Fibroblast of skin of right biceps (primary cell): ENCODE data around the gene PSG3.
A peak's percentile ranks its signal among the peaks of the same experiment; 100 is the strongest.
"Not testable (repeated sequence)": the region's sequence is repeated elsewhere in the genome, so short reads cannot be mapped to it uniquely, and the experiment has no call there.

Source experiments
- DNase-seq: peaks from one replicate; pipeline ENCODE4 v3.0.0-alpha.2; 2013

PSG3 gene

GRCh38 chr19:42740381-42740780 lies at the start of gene PSG3:
TSS of gene PSG3 (minus strand) at chr19:42740481. CDS start at chr19:42740384, 97 bp downstream.
- not testable (repeated sequence) for DNase-seq

- DNase-seq, result not testable (repeated sequence)
These were observed 48.5 kb upstream of the PSG3 start for GRCh38 chr19:42788766-42789165.

- not testable (repeated sequence) for DNase-seq
These were observed 47.5 kb upstream of the PSG3 start for GRCh38 chr19:42787766-42788165.

- peak; percentile 47 for DNase-seq
These were observed 36.7 kb upstream of the PSG3 start for GRCh38 chr19:42776750-42777612.

GRCh38 chr19:42774510-42775158 lies 34.4 kb upstream of the PSG3 start:
- not testable (repeated sequence) for DNase-seq

GRCh38 chr19:42767319-42767718 lies 27.0 kb upstream of the PSG3 start:
- DNase-seq, result not testable (repeated sequence)

GRCh38 chr19:42766871-42767270 lies 26.6 kb upstream of the PSG3 start:
- not testable (repeated sequence) for DNase-seq

GRCh38 chr19:42764836-42765235 lies 24.6 kb upstream of the PSG3 start:
- DNase-seq, result no peak

- no peak for DNase-seq
These were observed 22.5 kb upstream of the PSG3 start for GRCh38 chr19:42762789-42763188.

- DNase-seq, result not testable (repeated sequence)
These were observed 21.6 kb upstream of the PSG3 start for GRCh38 chr19:42761924-42762295.

GRCh38 chr19:42760954-42761923 lies 21.0 kb upstream of the PSG3 start:
- DNase-seq, result peak; percentile 90

- not testable (repeated sequence) for DNase-seq
These were observed 18.4 kb upstream of the PSG3 start for GRCh38 chr19:42758667-42759066.

- DNase-seq, result not testable (repeated sequence)
These were observed 12.0 kb upstream of the PSG3 start for GRCh38 chr19:42752246-42752645.

- DNase-seq, result not testable (repeated sequence)
These were observed 1.7 kb upstream of the PSG3 start for GRCh38 chr19:42741726-42742607.

- DNase-seq, result peak; percentile 31
These were observed 2.7 kb downstream of the PSG3 start for GRCh38 chr19:42737581-42738011.

GRCh38 chr19:42728341-42728740 lies 11.9 kb downstream of the PSG3 start:
- not testable (repeated sequence) for DNase-seq

GRCh38 chr19:42714000-42714399 lies 26.3 kb downstream of the PSG3 start:
- DNase-seq, result not testable (repeated sequence)

GRCh38 chr19:42712753-42713152 lies 27.5 kb downstream of the PSG3 start:
- DNase-seq, result not testable (repeated sequence)

- DNase-seq, result not testable (repeated sequence)
These were observed 29.3 kb downstream of the PSG3 start for GRCh38 chr19:42710986-42711385.

- DNase-seq, result no peak
These were observed 42.4 kb downstream of the PSG3 start for GRCh38 chr19:42697884-42698283.

GRCh38 chr19:42695811-42696503 lies 44.3 kb downstream of the PSG3 start:
- no peak for DNase-seq
